Measurements from ENCODE around the gene TBC1D22B.

- no peak for TF ChIP-seq RAD21 (conservative IDR thresholded peaks at IDR 0.05 in 1 of 2, IDR thresholded peaks at IDR 0.05 in 1 of 2)
- no peak for TF ChIP-seq EP300 (IDR thresholded peaks at IDR 0.05)
- TF ChIP-seq ZFP36 (IDR thresholded peaks at IDR 0.05; ENCODE audit: borderline replicate concordance, partially characterized antibody), result no peak
- TF ChIP-seq ELK1 (IDR thresholded peaks at IDR 0.05; ENCODE audit: low read depth, low read length), result no peak
- TF ChIP-seq FOSL2 (IDR thresholded peaks at IDR 0.05), result no peak
- TF ChIP-seq FOSL2 (CRISPR knock-in tag; IDR thresholded peaks at IDR 0.05), result no peak
- no peak for TF ChIP-seq MAX (IDR thresholded peaks at IDR 0.05)
- no peak for TF ChIP-seq CTCF (IDR thresholded peaks at IDR 0.05)
- TF ChIP-seq CEBPB (IDR thresholded peaks at IDR 0.05), result no peak
- TF ChIP-seq PBX3 (IDR thresholded peaks at IDR 0.05), result no peak
- TF ChIP-seq JUN (IDR thresholded peaks at IDR 0.05), result no peak
These were observed 51.5 kb downstream of the TBC1D22B start for GRCh38 chr6:37309046-37309445.
